Stomach (tissue), 4 donors: ENCODE measurements around the gene F10.

Source experiments
- CTCF ChIP-seq, 7 experiments: fragments of 450-650 bp in 4 of 7; fragments of 200-600 bp in 3 of 7; sonication (generic) in 3 of 7; IDR thresholded peaks; one replicate each; pipeline ENCODE4 v1.5.1; 2016 to 2019; ENCODE audit warnings: antibody characterized with exemption in 7 of 7, control low read depth in 2 of 7, mild to moderate bottlenecking in 1 of 7
- EP300 ChIP-seq: sonication (generic); formaldehyde crosslinking; IDR thresholded peaks from one replicate; pipeline ENCODE4 v1.6.1; 2017; ENCODE audit warnings: antibody characterized with exemption
- POLR2A ChIP-seq, 4 donors: fragments of 450-650 bp; IDR thresholded peaks; one replicate each; pipeline ENCODE4 v1.6.1; 2016; ENCODE audit warnings: antibody characterized with exemption in 4 of 4, control low read depth in 2 of 4, mild to moderate bottlenecking in 1 of 4, moderate library complexity in 1 of 4
- POLR2AphosphoS5 ChIP-seq, 3 donors: sonication (generic); formaldehyde crosslinking; IDR thresholded peaks; one replicate each; pipeline ENCODE4 v1.6.1; 2016; ENCODE audit warnings: antibody characterized with exemption in 3 of 3

- TF ChIP-seq POLR2A (IDR thresholded peaks at IDR 0.05) (no peak), CTCF (IDR thresholded peaks at IDR 0.05) (no peak), EP300 (no peak), POLR2AphosphoS5 (IDR thresholded peaks at IDR 0.05) (no peak)
Observed at GRCh38 chr13:113145911-113146598, 23.5 kb downstream of the F10 start.
